Endothelial cell of umbilical vein (primary cell): ENCODE data around the gene SIRT5. TPM values are rescaled to one million over a fixed set of nuclear protein-coding genes. Genes with fewer than 3 reads are reported as not detected.

Experiments used
- BruUV-seq: library from RNA; stranded (reverse); fragments of 400-500 nt; replicated peaks from 2 replicates; lab custom pipeline; 2021; lab: Mats Ljungman, UMichigan
- CTCF ChIA-PET: fragments of 300-600, 350-600 bp; sonication (Branson Sonifier 250); formaldehyde crosslinking; loops from one replicate; lab custom pipeline; 2021; ENCODE audit warnings: antibody characterized with exemption, inconsistent platforms; lab: Charles Lee
- POLR2A ChIA-PET: fragments of 300-600, 350-600 bp; sonication (Branson Sonifier 250); formaldehyde crosslinking; loops from one replicate; lab custom pipeline; 2021; ENCODE audit warnings: antibody characterized with exemption, inconsistent platforms; lab: Charles Lee
- DNase-seq: peaks from one replicate; pipeline ENCODE4 v3.0.0-alpha.2; 2011; ENCODE audit warnings: low read depth, low spot score
- FAIRE-seq: peaks from 2 replicates; lab custom pipeline; 2011; peaks lifted over from hg19 to GRCh38; lab: Jason Lieb, UNC
- H2AFZ ChIP-seq: 2 replicates; pipeline ENCODE4 v1.6.0; 2012; ENCODE audit warnings: low read depth, low read length, control low read depth, inconsistent platforms
- H3K27ac ChIP-seq: 2 replicates; pipeline ENCODE4 v1.5.1; 2011; ENCODE audit warnings: low read depth, mild to moderate bottlenecking, control low read depth, low read length, moderate library complexity; ENCODE audit not compliant: insufficient read depth
- H3K27me3 ChIP-seq, 2 experiments: 2 replicates each; pipeline versions ENCODE4 v1.6.0 to v1.6.1; 2011; ENCODE audit warnings: low read length in 2 of 2, mixed read lengths in 1 of 2; ENCODE audit not compliant: control insufficient read depth in 2 of 2, insufficient read depth in 2 of 2
- H3K36me3 ChIP-seq, 2 experiments: 2 replicates in 1 of 2; 3 replicates in 1 of 2; pipeline ENCODE4 v1.5.1; 2011; ENCODE audit warnings: low read length in 2 of 2, mild to moderate bottlenecking in 1 of 2, moderate library complexity in 1 of 2; ENCODE audit not compliant: control insufficient read depth in 2 of 2, insufficient read depth in 2 of 2; ENCODE audit errors: extremely low read depth in 1 of 2
- H3K4me1 ChIP-seq: 3 replicates; pipeline ENCODE4 v1.5.1; 2011; ENCODE audit warnings: mild to moderate bottlenecking, low read length; ENCODE audit not compliant: control insufficient read depth, insufficient read depth; ENCODE audit errors: extremely low read depth
- H3K4me2 ChIP-seq: 2 replicates; pipeline ENCODE4 v1.6.1; 2011; ENCODE audit warnings: low read length, control low read depth, mixed read lengths; ENCODE audit not compliant: insufficient read depth
- H3K4me3 ChIP-seq, 3 experiments: fragments of 200-600 bp in 1 of 3; sonication (generic), shearing (Covaris generic) in 1 of 3; replicated peaks in 1 of 3; 2 replicates each; pipeline ENCODE4 v1.5.1; 2011 to 2016; ENCODE audit warnings: control low read depth in 3 of 3, low read length in 3 of 3, mild to moderate bottlenecking in 2 of 3, inconsistent platforms in 1 of 3, low read depth in 1 of 3, moderate library complexity in 1 of 3; ENCODE audit not compliant: insufficient read depth in 1 of 3
- H3K79me2 ChIP-seq: 2 replicates; pipeline ENCODE4 v1.6.0; 2012; ENCODE audit warnings: low read length, inconsistent platforms; ENCODE audit not compliant: control insufficient read depth, insufficient read depth
- H3K9ac ChIP-seq: replicated peaks from 2 replicates; pipeline ENCODE3; 2011; ENCODE audit warnings: low read length, control low read depth; ENCODE audit not compliant: insufficient read depth; ENCODE audit errors: extremely low read depth
- H3K9me1 ChIP-seq: replicated peaks from 3 replicates; pipeline ENCODE4 v1.6.0; 2011; ENCODE audit warnings: mild to moderate bottlenecking, low read length; ENCODE audit not compliant: control insufficient read depth, insufficient read depth; ENCODE audit errors: extremely low read depth
- H3K9me3 ChIP-seq: replicated peaks from 2 replicates; pipeline ENCODE4 v1.5.1; 2012; ENCODE audit warnings: low read length, inconsistent platforms; ENCODE audit not compliant: control insufficient read depth, insufficient read depth
- H4K20me1 ChIP-seq: replicated peaks from 2 replicates; pipeline ENCODE3; 2011; ENCODE audit warnings: mild to moderate bottlenecking, low read length; ENCODE audit not compliant: control insufficient read depth, insufficient read depth; ENCODE audit errors: extremely low read depth
- EZH2 ChIP-seq: IDR thresholded peaks from 2 replicates; pipeline ENCODE4 v1.6.1; 2012; ENCODE audit warnings: borderline replicate concordance, low read depth, mild to moderate bottlenecking, moderate library complexity, low read length, inconsistent platforms; ENCODE audit not compliant: severe bottlenecking
- FOS ChIP-seq: IDR thresholded peaks from 2 replicates; pipeline ENCODE4 v1.6.1; 2011; ENCODE audit warnings: mild to moderate bottlenecking, low read length, moderate library complexity, borderline replicate concordance; ENCODE audit not compliant: insufficient read depth
- GATA2 ChIP-seq: IDR thresholded peaks from 2 replicates; pipeline ENCODE4 v1.7.0; 2011; ENCODE audit warnings: low read depth, mild to moderate bottlenecking, moderate library complexity, mixed read lengths, low read length; ENCODE audit not compliant: insufficient read length, insufficient read depth
- JUN ChIP-seq: IDR thresholded peaks from 2 replicates; pipeline ENCODE4 v1.6.1; 2011; ENCODE audit warnings: borderline replicate concordance, low read depth; ENCODE audit not compliant: insufficient read length, insufficient read depth
- MYC ChIP-seq: IDR thresholded peaks from one replicate; pipeline ENCODE4 v1.6.1; 2011; ENCODE audit warnings: mild to moderate bottlenecking, low read depth, low read length
- POLR2A ChIP-seq: IDR thresholded peaks from 2 replicates; pipeline ENCODE4 v1.6.1; 2012; ENCODE audit warnings: low read depth, mild to moderate bottlenecking, control low read depth, low read length
- POLR2AphosphoS5 ChIP-seq: IDR thresholded peaks from 2 replicates; pipeline ENCODE4 v1.6.1; 2012; ENCODE audit warnings: low read depth, mild to moderate bottlenecking, control low read depth, low read length, moderate library complexity; ENCODE audit not compliant: insufficient read depth
- dilution Hi-C: fragments of 300-500 bp; cut with MboI; formaldehyde crosslinking; loops from one replicate; pipeline ENCODE4 v1.15.0; 2019; ENCODE audit warnings: low sequenced_read_pairs; ENCODE audit not compliant: extremely low pct_ligation_motif_present
- intact Hi-C: fragments of 100-400 bp; cut with micrococcal nuclease; formaldehyde crosslinking; loops from one replicate; pipeline ENCODE4 v1.10.0; 2022
- polyA plus RNA-seq, 4 experiments: library from polyadenylated mRNA; depleted of rRNA in 3 of 4; stranded (reverse) in 3 of 4; unstranded in 1 of 4; fragments of >200 nt; gene quantifications; 2 replicates each; pipeline versions ENCODE4 v1.2.1 to v1.2.3, GENCODE V29; 2011 to 2012; ENCODE audit warnings: missing spikeins in 1 of 4
- total RNA-seq: library from RNA; stranded (reverse); gene quantifications from 2 replicates; pipeline ENCODE4 v1.2.3, GENCODE V29; 2021
- TF ChIP-seq, protein P1 (sequence below), 2 donors: IDR thresholded peaks; 1 replicate in 1 of 2; 2 replicates in 1 of 2; pipeline ENCODE4 v1.5.1; 2011; ENCODE audit warnings: low read length in 2 of 2, mild to moderate bottlenecking in 2 of 2, moderate library complexity in 2 of 2, control low read depth in 1 of 2, inconsistent platforms in 1 of 2, low read depth in 1 of 2; ENCODE audit not compliant: insufficient read depth in 1 of 2; ENCODE audit errors: extremely low read depth in 1 of 2
- TF ChIP-seq, protein P2 (sequence below): IDR thresholded peaks from 2 replicates; pipeline ENCODE4 v1.6.1; 2011; ENCODE audit not compliant: insufficient read depth, insufficient read length

Gene SIRT5
- total and polyA plus RNA-seq, 2 donors (not counting 3 experiments of a cell fraction or from before 2014, with no cell fraction given) = 4.7 to 7.2 TPM

DNA sequence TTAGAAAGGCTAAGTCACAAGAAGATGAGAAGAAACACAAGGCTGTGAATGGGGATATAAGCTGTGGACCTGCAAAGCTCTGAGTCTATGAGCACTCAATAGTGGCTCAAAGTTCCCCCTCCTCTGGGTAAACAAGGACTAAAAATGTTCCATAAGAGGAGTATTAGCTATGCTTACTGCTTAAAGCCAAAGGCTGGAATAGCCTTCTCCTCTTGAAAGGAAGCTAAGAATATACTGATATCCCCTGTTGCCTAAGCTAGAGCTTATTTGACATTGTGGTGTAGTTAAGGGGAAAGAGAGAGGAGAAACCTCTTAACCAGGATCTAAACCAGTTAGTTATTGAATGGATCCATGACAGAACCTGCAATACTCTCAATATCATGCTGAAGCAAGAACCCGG lies 86.5 kb downstream of the SIRT5 start:
- H3K4me2 ChIP-seq = no peak overlapping the region
- TF ChIP-seq, protein P1, sequence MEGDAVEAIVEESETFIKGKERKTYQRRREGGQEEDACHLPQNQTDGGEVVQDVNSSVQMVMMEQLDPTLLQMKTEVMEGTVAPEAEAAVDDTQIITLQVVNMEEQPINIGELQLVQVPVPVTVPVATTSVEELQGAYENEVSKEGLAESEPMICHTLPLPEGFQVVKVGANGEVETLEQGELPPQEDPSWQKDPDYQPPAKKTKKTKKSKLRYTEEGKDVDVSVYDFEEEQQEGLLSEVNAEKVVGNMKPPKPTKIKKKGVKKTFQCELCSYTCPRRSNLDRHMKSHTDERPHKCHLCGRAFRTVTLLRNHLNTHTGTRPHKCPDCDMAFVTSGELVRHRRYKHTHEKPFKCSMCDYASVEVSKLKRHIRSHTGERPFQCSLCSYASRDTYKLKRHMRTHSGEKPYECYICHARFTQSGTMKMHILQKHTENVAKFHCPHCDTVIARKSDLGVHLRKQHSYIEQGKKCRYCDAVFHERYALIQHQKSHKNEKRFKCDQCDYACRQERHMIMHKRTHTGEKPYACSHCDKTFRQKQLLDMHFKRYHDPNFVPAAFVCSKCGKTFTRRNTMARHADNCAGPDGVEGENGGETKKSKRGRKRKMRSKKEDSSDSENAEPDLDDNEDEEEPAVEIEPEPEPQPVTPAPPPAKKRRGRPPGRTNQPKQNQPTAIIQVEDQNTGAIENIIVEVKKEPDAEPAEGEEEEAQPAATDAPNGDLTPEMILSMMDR (IDR thresholded peaks at IDR 0.05; ENCODE audit: extremely low read depth in 1 of 2, insufficient read depth in 1 of 2, low read depth in 1 of 2, low read length in 2 of 2) = no peak
- no peak for TF ChIP-seq POLR2AphosphoS5
- TF ChIP-seq POLR2A = no peak
- TF ChIP-seq GATA2 = no peak
- TF ChIP-seq, protein P2, sequence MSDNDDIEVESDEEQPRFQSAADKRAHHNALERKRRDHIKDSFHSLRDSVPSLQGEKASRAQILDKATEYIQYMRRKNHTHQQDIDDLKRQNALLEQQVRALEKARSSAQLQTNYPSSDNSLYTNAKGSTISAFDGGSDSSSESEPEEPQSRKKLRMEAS = no peak
- no peak for TF ChIP-seq MYC
- TF ChIP-seq JUN = no peak
- TF ChIP-seq FOS = no peak
- no peak for TF ChIP-seq EZH2
- H3K27ac ChIP-seq = no peak overlapping the region
- H3K9ac ChIP-seq = no peak overlapping the region
- dilution Hi-C loops (no loop called here), intact Hi-C loops (loop anchor here (2.0 kb wide), 1 partner anchor 36 kb away; no protein-coding TSS in a partner anchor)
- peaks cover 65% of the 10 kb centered on the region for H3K79me2 ChIP-seq
- DNase-seq = no peak
- no peaks in the 10 kb centered on the region for H3K4me1 ChIP-seq
- H3K9me3 ChIP-seq = no peaks in the 10 kb centered on the region
- ChIA-PET CTCF (interaction anchor here (1.1 to 1.7 kb wide), 2 partner anchors 12 to 48 kb away, joined by 3 to 4 read pairs; no protein-coding TSS in a partner anchor), POLR2A (interaction anchor here (1.1 kb wide), 1 partner anchor 8 kb away, joined by 3 read pairs; no protein-coding TSS in a partner anchor)
- peaks cover 13% of the 10 kb centered on the region for H4K20me1 ChIP-seq
- no peaks in the 10 kb centered on the region for H3K27me3 ChIP-seq
- H3K4me3 ChIP-seq = no peak overlapping the region
- no peaks in the 10 kb centered on the region for H3K9me1 ChIP-seq
- no peaks in the 10 kb centered on the region for H3K36me3 ChIP-seq
- FAIRE-seq = no peak
- no TSS peak for BruUV-seq
- H2AFZ ChIP-seq = no peak overlapping the region
